ENCODE results near the gene AFP. TPM values are rescaled to one million over a fixed set of nuclear protein-coding genes. Genes with fewer than 3 reads are reported as not detected.

Gene AFP
- total and polyA plus RNA-seq, 2 of the 13 experiments (the other 11 are each of a cell fraction or from before 2014, with no cell fraction given): 9,434 to 13,105 TPM

DNA sequence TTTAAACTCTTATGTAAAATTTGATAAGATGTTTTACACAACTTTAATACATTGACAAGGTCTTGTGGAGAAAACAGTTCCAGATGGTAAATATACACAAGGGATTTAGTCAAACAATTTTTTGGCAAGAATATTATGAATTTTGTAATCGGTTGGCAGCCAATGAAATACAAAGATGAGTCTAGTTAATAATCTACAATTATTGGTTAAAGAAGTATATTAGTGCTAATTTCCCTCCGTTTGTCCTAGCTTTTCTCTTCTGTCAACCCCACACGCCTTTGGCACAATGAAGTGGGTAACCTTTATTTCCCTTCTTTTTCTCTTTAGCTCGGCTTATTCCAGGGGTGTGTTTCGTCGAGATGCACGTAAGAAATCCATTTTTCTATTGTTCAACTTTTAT, 32.0 kb upstream of the AFP start, which contains the start of gene ALB (continued):
- no peak for TF ChIP-seq KIAA2018 (CRISPR knock-in tag; IDR thresholded peaks at IDR 0.05; ENCODE audit: borderline replicate concordance)
- TF ChIP-seq REPIN1 (CRISPR knock-in tag; IDR thresholded peaks at IDR 0.05; ENCODE audit: borderline replicate concordance, low read depth): peak; percentile 54; the same call in 1 of the 2 replicates
- TF ChIP-seq RARA (CRISPR knock-in tag; IDR thresholded peaks at IDR 0.05): no peak; the same call in 1 of the 2 replicates
- no peak for TF ChIP-seq MTA1 (CRISPR knock-in tag; IDR thresholded peaks at IDR 0.05; ENCODE audit: borderline replicate concordance)
- no peak for TF ChIP-seq ZNF710 (CRISPR knock-in tag; IDR thresholded peaks at IDR 0.05; ENCODE audit: borderline replicate concordance)
- TF ChIP-seq HES4 (CRISPR knock-in tag; IDR thresholded peaks at IDR 0.05; ENCODE audit: borderline replicate concordance): no peak
- TF ChIP-seq ZNF263 (CRISPR knock-in tag; IDR thresholded peaks at IDR 0.05): no peak
- TF ChIP-seq ZNF335 (CRISPR knock-in tag; IDR thresholded peaks at IDR 0.05): peak; percentile 57; the same call in 1 of the 2 replicates
- TF ChIP-seq ZEB1 (IDR thresholded peaks at IDR 0.05; ENCODE audit: insufficient replicate concordance, low read depth): no peak
- no peak for TF ChIP-seq ZNF782 (CRISPR knock-in tag; IDR thresholded peaks at IDR 0.05; ENCODE audit: borderline replicate concordance)
- no peak for TF ChIP-seq BRD4 (CRISPR knock-in tag; IDR thresholded peaks at IDR 0.05)
- no peak for TF ChIP-seq ATF3 (CRISPR knock-in tag; IDR thresholded peaks at IDR 0.05)
- TF ChIP-seq, protein P1, sequence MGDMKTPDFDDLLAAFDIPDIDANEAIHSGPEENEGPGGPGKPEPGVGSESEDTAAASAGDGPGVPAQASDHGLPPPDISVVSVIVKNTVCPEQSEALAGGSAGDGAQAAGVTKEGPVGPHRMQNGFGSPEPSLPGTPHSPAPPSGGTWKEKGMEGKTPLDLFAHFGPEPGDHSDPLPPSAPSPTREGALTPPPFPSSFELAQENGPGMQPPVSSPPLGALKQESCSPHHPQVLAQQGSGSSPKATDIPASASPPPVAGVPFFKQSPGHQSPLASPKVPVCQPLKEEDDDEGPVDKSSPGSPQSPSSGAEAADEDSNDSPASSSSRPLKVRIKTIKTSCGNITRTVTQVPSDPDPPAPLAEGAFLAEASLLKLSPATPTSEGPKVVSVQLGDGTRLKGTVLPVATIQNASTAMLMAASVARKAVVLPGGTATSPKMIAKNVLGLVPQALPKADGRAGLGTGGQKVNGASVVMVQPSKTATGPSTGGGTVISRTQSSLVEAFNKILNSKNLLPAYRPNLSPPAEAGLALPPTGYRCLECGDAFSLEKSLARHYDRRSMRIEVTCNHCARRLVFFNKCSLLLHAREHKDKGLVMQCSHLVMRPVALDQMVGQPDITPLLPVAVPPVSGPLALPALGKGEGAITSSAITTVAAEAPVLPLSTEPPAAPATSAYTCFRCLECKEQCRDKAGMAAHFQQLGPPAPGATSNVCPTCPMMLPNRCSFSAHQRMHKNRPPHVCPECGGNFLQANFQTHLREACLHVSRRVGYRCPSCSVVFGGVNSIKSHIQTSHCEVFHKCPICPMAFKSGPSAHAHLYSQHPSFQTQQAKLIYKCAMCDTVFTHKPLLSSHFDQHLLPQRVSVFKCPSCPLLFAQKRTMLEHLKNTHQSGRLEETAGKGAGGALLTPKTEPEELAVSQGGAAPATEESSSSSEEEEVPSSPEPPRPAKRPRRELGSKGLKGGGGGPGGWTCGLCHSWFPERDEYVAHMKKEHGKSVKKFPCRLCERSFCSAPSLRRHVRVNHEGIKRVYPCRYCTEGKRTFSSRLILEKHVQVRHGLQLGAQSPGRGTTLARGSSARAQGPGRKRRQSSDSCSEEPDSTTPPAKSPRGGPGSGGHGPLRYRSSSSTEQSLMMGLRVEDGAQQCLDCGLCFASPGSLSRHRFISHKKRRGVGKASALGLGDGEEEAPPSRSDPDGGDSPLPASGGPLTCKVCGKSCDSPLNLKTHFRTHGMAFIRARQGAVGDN (CRISPR knock-in tag; IDR thresholded peaks at IDR 0.05): no peak
- TF ChIP-seq HOXA3 (CRISPR knock-in tag; IDR thresholded peaks at IDR 0.05): no peak
- no peak for TF ChIP-seq ZNF790 (CRISPR knock-in tag; IDR thresholded peaks at IDR 0.05; ENCODE audit: borderline replicate concordance)
